Measurements from ENCODE around the gene NT5DC3.

- TF ChIP-seq POLR2A (IDR thresholded peaks at IDR 0.05): no peak
- TF ChIP-seq, protein P1, sequence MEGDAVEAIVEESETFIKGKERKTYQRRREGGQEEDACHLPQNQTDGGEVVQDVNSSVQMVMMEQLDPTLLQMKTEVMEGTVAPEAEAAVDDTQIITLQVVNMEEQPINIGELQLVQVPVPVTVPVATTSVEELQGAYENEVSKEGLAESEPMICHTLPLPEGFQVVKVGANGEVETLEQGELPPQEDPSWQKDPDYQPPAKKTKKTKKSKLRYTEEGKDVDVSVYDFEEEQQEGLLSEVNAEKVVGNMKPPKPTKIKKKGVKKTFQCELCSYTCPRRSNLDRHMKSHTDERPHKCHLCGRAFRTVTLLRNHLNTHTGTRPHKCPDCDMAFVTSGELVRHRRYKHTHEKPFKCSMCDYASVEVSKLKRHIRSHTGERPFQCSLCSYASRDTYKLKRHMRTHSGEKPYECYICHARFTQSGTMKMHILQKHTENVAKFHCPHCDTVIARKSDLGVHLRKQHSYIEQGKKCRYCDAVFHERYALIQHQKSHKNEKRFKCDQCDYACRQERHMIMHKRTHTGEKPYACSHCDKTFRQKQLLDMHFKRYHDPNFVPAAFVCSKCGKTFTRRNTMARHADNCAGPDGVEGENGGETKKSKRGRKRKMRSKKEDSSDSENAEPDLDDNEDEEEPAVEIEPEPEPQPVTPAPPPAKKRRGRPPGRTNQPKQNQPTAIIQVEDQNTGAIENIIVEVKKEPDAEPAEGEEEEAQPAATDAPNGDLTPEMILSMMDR (IDR thresholded peaks at IDR 0.05): no peak
Observed at GRCh38 chr12:103756443-103756842, 84.6 kb downstream of the NT5DC3 start.
